Measurements from ENCODE around the gene ENOX1. TPM values are rescaled to one million over a fixed set of nuclear protein-coding genes. Genes with fewer than 3 reads are reported as not detected.

The ENOX1 gene
- total and polyA plus RNA-seq, 2 of the 8 experiments (the other 6 are each of a cell fraction or from before 2014, with no cell fraction given), result 0.23 to 0.37 TPM

- Histone ChIP-seq H3K79me2 (ENCODE audit: control insufficient read depth in 1 of 2, insufficient read depth in 2 of 2, low read length in 2 of 2) (no peaks in the 10 kb centered on the region), H3K9me3 (ENCODE audit: insufficient read depth in 2 of 2, low read depth in 1 of 2, low read length in 1 of 2) (no peaks in the 10 kb centered on the region), H2AFZ (ENCODE audit: low read length) (no peak overlapping the region), H3K4me3 (ENCODE audit: extremely low read depth in 1 of 4, insufficient read depth in 2 of 4, low read depth in 3 of 4, low read length in 4 of 4) (no peak overlapping the region), H3K56ac (replicated peaks; ENCODE audit: insufficient read length, low read depth, low read length) (no peak overlapping the region), H3K14ac (ENCODE audit: insufficient read length) (no peak overlapping the region), H2AK5ac (ENCODE audit: low read depth, low read length) (no peak overlapping the region), H4K91ac (replicated peaks; ENCODE audit: insufficient read length, low read length) (no peak overlapping the region), H2BK120ac (replicated peaks; ENCODE audit: low read depth, low read length) (no peak overlapping the region), H2BK15ac (ENCODE audit: low read length) (no peak overlapping the region), H3K27me3 (replicated peaks in 1 of 4; ENCODE audit: control insufficient read depth in 3 of 4, extremely low read depth in 1 of 4, insufficient read depth in 3 of 4, low read length in 3 of 4) (no peaks in the 10 kb centered on the region), H3K18ac (ENCODE audit: extremely low read depth, low read length) (no peak overlapping the region), H3K79me1 (ENCODE audit: low read depth, low read length) (no peaks in the 10 kb centered on the region), H3K9ac (replicated peaks in 1 of 4; ENCODE audit: extremely low read depth in 1 of 4, low read depth in 3 of 4, low read length in 3 of 4) (no peak overlapping the region), H3K4ac (replicated peaks; ENCODE audit: insufficient read length, low read depth, low read length) (no peak overlapping the region), H2BK12ac (ENCODE audit: low read depth, low read length) (no peak overlapping the region), H4K8ac (ENCODE audit: extremely low read depth, insufficient read depth, low read length) (no peak overlapping the region), H3K36me3 (ENCODE audit: control insufficient read depth in 2 of 4, insufficient read depth in 4 of 4, low read length in 3 of 4) (no peaks in the 10 kb centered on the region), H4K20me1 (replicated peaks in 1 of 2; ENCODE audit: control insufficient read depth in 1 of 2, insufficient read depth in 2 of 2, low read length in 2 of 2) (no peaks in the 10 kb centered on the region), H3K23ac (ENCODE audit: insufficient read length) (no peak overlapping the region), H3K4me2 (ENCODE audit: insufficient read depth in 1 of 2, low read depth in 2 of 2, low read length in 2 of 2) (no peak overlapping the region), H2BK20ac (ENCODE audit: low read length) (no peak overlapping the region), H3K4me1 (replicated peaks in 1 of 4; ENCODE audit: control insufficient read depth in 3 of 4, insufficient read depth in 4 of 4, low read length in 3 of 4) (peaks cover 6 to 10% (median 8%) of the 10 kb centered on the region in 4 experiments; a peak in 6 of 7 replicates), H4K5ac (ENCODE audit: insufficient read length, low read depth, low read length) (no peak overlapping the region), H2BK5ac (ENCODE audit: low read depth, low read length) (no peak overlapping the region), H3K23me2 (ENCODE audit: low read depth, low read length) (no peaks in the 10 kb centered on the region), H3K27ac (ENCODE audit: low read depth, low read length) (no peak overlapping the region)
- FAIRE-seq (no peak), DNase-seq (ENCODE audit: low read depth in 1 of 2, low spot score in 2 of 2) (no peak)
- ChIA-PET POLR2A (ENCODE audit: partially characterized antibody) (no interaction called here), CTCF (ENCODE audit: partially characterized antibody) (interaction anchor here (1.0 to 1.1 kb wide), 2 partner anchors 170 to 499 kb away, joined by 4 to 5 read pairs; no protein-coding TSS in a partner anchor)
- TF ChIP-seq CBX8 (IDR thresholded peaks at IDR 0.05; ENCODE audit: borderline replicate concordance, low read depth, low read length), result no peak
- no peak for TF ChIP-seq HDAC2 (IDR thresholded peaks at IDR 0.05; ENCODE audit: borderline replicate concordance in 1 of 2, low read depth in 2 of 2, low read length in 2 of 2)
- TF ChIP-seq SRF (IDR thresholded peaks at IDR 0.05; ENCODE audit: low read depth, low read length), result no peak
- no peak for TF ChIP-seq SIX5 (IDR thresholded peaks at IDR 0.05; ENCODE audit: low read depth, low read length)
- no peak for TF ChIP-seq RBBP5 (IDR thresholded peaks at IDR 0.05; ENCODE audit: borderline replicate concordance, low read depth, low read length)
- no peak for TF ChIP-seq NRF1 (IDR thresholded peaks at IDR 0.05; ENCODE audit: low read depth, low read length)
- TF ChIP-seq SP2 (IDR thresholded peaks at IDR 0.05; ENCODE audit: low read length), result no peak
- TF ChIP-seq NANOG (IDR thresholded peaks at IDR 0.05; ENCODE audit: insufficient read depth, low read depth, low read length, poor library complexity, severe bottlenecking), result no peak
- TF ChIP-seq SIRT6 (IDR thresholded peaks at IDR 0.05; ENCODE audit: low read length), result no peak
- TF ChIP-seq ASH2L (IDR thresholded peaks at IDR 0.05; ENCODE audit: low read length), result no peak
Observed at GRCh38 chr13:43802511-43802910, 15.7 kb upstream of the ENOX1 start.

Data from H1 (cell line).